NOMO-1 treated with DMSO at 0.1 percent for 48 hours (cell line): Measurements from ENCODE around the gene SLC12A5.

ENCODE experiments used
- DNase-seq: peaks from one replicate; lab custom pipeline; 2025; ENCODE audit not compliant: unreplicated experiment; lab: John Stamatoyannopoulos, UW

SLC12A5 gene

GRCh38 chr20:46053416-46053815 lies 24.4 kb downstream of the SLC12A5 start:
- DNase-seq = no peak

DNA sequence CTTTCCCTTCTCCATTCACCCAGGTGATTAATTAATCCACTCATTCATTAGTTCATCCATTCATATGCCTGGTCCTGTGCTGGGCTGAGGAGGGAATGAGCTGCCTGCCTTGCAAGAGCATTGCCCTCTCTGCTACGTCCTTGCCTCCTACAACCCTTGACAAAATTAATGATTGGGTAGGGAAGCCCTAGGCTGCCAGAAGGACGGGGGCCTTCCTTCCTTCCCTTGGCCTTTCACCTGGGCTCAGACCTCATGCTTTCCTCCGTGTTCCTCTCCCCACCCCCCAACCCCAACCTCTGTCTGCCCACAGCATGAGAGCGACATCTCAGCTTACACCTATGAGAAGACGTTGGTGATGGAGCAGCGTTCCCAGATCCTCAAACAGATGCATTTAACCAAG lies 25.6 kb downstream of the SLC12A5 start:
- DNase-seq = no peak

DNA sequence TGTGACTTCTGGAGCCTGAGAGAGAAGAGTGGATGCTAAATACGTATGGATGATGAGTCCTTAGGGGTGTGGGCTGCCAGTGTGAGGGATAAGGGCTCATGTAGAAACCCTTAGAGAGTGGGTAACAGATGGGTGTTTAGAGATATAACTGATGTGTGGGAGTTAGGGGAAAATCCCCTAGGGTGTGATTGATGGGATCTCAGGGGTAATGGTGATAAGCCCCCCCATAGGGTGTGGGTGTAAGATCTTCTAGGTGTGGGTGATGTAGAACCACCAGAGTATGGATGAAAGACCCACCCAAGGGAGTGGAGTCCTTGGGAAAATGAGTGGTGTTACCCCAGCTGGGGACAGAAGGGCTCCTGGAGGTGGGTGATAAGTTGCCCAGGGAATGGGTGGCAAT lies 26.3 kb downstream of the SLC12A5 start:
- no peak for DNase-seq

DNA sequence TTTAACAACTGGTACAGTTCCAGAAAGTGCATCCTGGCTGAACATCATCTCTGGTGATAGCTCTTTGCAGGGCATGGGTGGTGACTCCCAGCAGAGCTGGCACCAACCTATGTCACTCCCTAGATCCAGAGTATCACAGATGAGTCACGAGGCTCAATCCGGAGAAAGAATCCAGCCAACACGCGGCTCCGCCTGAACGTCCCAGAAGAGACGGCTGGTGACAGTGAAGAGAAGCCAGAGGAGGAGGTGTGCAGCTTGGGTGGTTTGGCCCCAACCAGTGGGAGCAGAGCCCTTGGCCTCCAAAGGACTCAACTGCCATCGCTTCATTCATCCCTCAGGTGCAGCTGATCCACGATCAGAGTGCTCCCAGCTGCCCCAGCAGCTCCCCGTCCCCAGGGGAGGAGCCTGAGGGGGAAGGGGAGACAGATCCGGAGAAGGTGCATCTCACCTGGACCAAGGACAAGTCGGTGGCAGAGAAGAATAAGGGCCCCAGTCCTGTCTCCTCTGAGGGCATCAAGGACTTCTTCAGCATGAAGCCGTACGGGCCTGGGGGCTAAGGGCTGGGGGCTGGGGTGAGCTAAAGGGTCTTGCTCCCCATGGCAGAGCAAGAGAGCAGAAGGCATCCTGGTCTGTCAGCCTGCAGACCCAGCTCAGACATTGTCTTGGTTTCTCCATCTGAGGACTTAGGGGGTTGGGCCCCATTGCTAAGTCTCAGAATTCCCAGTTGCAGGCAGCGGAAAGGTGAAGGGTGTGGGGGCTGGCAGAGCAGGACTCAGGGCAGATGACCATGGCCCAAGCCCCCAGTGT lies 27.2 kb downstream of the SLC12A5 start:
- no peak for DNase-seq

- no peak for DNase-seq
Measured at GRCh38 chr20:46056970-46057855, 28.2 kb downstream of the SLC12A5 start.

- DNase-seq = peak; percentile 51
Measured at GRCh38 chr20:46057856-46058598, 29.0 kb downstream of the SLC12A5 start.

DNA sequence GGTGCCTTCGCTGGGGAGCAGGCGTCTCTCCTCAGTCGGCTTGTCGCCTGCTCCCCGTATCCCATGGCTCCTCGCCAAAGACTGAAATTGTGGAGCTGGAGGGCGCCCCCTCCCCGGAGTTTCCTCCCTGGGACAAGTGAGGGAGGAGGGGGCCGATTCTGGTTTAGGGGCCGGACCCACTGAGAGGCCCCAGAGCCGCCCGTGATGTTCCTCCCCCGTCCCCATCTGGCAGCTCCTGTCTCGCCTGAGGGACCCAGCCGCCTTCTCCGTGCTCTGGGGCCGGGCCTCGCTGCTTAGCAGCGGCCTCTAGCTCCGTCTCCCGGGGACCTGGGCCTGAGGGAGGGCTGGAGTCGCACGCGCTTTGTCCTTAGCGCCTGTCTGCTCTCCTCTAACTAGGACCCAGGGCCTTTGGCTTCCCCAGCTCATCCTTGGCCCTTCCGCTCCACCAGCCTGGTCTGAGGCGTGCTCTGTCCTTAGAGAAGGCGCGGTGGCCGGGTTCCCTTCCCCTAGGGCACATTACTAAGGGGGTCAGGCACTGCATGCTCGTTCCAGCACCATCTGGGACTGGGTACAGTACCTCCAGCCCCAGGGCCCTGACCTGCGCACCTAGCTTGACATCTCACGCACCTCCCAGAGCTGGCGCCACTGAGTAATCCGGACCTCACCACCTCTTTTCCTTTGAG lies 29.7 kb downstream of the SLC12A5 start:
- no peak for DNase-seq

- peak; percentile 67 for DNase-seq
Measured at GRCh38 chr20:46060301-46060881, 31.4 kb downstream of the SLC12A5 start.

GRCh38 chr20:46060975-46061374 lies 32.0 kb downstream of the SLC12A5 start:
- DNase-seq = no peak

DNA sequence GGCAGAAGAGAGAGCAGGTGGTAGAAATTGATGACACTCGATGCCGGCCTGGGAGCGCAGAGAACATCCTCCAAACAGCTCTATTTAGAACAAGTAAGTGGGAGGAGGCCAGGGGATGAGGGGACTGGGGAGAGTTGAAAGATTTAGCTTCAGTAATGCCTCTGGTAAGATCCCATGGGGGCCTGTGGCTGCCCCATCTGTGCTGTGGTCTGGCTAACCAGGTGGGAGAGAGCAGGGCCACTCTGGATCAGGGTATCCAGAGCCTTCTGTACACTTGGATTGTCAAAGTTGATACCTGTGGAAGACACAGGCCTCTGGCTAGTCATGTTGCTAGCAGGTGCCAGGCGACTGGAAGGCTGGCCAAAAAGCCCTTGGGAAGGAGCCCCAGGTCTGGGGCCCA lies 33.1 kb downstream of the SLC12A5 start:
- no peak for DNase-seq

- no peak for DNase-seq
Measured at GRCh38 chr20:46062621-46063020, 33.6 kb downstream of the SLC12A5 start.

- no peak for DNase-seq
Measured at GRCh38 chr20:46063151-46063550, 34.1 kb downstream of the SLC12A5 start.

DNA sequence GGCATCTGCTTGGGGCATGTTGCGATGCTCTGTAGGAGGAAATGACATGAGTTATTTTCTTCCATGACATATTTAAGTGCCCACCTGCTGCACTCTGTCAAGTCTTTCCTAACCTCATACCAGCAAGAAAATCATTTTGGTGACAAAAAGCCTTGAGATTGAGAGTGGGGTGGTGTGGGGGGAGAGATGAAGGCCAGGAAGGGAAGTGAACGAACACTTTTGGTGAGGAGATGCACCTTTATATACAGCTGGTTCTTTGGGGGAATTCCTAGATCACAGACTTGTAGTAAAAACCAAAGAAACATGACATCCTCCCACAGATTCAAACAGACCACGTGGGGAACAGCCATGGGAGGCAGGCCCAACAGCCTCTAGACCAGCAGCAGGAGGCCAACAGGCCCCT lies 34.6 kb downstream of the SLC12A5 start:
- no peak for DNase-seq

DNA sequence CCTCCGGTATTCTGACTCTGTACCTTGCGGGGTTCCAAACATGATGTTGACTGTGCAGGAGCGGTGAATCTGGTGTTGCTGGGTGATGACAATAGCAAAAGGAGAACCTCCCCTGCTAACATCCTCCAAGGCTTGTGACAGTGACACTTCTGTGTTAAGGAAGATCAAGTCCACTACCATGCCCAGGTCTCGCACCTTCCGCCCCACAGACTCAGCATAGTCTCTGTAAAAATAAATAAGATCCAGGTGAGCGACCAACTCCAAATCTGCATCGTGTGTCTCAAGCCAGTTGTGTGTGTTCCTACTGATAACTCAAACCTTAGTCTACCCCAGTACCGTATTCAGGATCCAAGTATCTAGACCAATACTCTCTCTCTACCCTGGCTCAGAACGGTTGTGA lies 36.0 kb downstream of the SLC12A5 start:
- DNase-seq = no peak

- DNase-seq = no peak
Measured at GRCh38 chr20:46065691-46066090, 36.7 kb downstream of the SLC12A5 start.

DNA sequence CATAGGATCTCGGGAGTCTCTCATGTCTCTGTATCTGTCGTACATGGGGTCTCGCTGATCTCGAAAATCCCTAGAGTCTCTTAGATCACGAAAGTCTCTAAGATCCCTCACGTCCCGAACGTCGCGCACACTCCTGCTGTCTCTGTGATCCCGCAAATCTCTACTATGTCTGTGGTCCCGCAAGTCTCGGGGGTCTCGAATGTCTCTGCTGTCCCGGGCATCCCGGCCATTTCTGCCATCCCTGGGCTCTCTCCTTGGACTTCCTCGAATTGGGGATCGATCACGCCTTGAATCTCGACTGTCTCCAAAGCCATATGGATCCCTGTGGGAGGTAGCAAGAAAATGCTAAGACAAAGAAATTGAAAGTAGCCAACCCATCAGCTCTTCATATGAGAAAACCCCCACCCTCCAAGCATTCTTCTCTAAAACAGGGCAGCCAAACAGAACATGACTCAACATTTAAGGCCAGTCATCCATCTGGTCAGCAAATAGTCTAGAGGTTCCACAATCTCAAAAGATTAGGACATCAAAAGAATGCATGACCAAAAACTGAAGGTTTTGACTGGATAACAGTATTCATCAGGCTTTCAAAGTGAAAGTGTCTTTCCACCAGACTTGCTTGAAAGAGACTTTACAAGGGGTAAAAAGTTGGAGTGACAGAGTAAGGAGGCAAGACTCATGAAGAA lies 41.3 kb downstream of the SLC12A5 start:
- no peak for DNase-seq

DNA sequence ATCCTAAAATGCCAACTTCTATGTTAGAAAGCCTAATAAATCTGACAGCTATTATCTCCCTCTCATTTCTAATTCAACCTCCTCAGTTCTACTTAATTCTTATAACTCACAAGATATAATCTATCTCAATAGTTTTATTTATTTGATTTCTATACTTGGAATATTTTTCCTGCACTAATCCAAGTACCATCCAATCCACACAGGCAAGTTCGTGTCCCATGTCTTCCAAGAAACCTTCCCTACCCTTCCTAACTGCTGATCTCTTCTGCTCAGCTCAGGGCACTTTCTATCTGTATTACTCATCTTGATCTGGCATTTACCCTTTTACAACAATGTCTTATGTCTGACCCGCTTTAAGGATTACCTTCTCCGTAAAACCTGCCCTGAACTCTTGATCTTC lies 42.6 kb downstream of the SLC12A5 start:
- DNase-seq = no peak

- no peak for DNase-seq
Measured at GRCh38 chr20:46073024-46073423, 44.0 kb downstream of the SLC12A5 start.

GRCh38 chr20:46073443-46073842 lies 44.4 kb downstream of the SLC12A5 start:
- DNase-seq = no peak

DNA sequence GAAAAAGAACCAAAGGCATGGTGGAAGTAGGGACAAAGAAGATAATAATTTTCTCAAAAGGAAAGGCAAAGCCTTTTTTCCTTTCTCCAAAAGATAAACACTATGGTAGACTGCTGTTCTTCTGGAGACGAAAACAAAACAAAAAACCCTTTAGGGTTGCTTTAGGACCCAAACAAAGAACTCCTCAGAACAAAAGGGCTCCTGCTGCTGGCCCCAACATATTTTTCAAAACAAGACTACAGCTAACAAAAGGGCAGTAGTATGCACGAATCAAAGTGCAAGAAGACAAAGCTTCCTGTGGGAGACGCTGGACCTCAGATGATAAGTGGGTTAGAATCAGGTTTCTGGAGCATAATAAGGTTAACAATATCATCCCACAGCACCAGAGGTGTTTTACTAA lies 45.0 kb downstream of the SLC12A5 start:
- DNase-seq = no peak
